H9 (cell line): ENCODE measurements around the gene ADCY5. TPM values are rescaled to one million over a fixed set of nuclear protein-coding genes. Genes with fewer than 3 reads are reported as not detected.

Source experiments
- DNase-seq: peaks from one replicate; pipeline ENCODE4 v3.0.0-alpha.2; 2017
- H2AFZ ChIP-seq: one replicate; pipeline ENCODE4 v1.6.1; 2013; ENCODE audit warnings: mild to moderate bottlenecking, low read length, control low read depth, moderate library complexity
- H2AK5ac ChIP-seq: 2 replicates; pipeline ENCODE4 v1.6.1; 2013; ENCODE audit warnings: low read length, control low read depth, mixed read lengths; ENCODE audit not compliant: insufficient read length
- H2BK120ac ChIP-seq: one replicate; pipeline ENCODE4 v1.6.1; 2013; ENCODE audit warnings: low read depth, mild to moderate bottlenecking, low read length, control low read depth, inconsistent platforms; ENCODE audit not compliant: poor library complexity, severe bottlenecking
- H2BK12ac ChIP-seq: 2 replicates; pipeline ENCODE4 v1.6.1; 2013; ENCODE audit warnings: low read length, control low read depth, mixed read lengths, low read depth; ENCODE audit not compliant: insufficient read length
- H2BK15ac ChIP-seq: 2 replicates; pipeline ENCODE4 v1.6.1; 2013; ENCODE audit warnings: low read depth, low read length, control low read depth
- H2BK20ac ChIP-seq: one replicate; pipeline ENCODE4 v1.6.1; 2013; ENCODE audit warnings: low read depth, mild to moderate bottlenecking, low read length, control low read depth, inconsistent platforms; ENCODE audit not compliant: poor library complexity, severe bottlenecking
- H2BK5ac ChIP-seq: 2 replicates; pipeline ENCODE4 v1.6.1; 2013; ENCODE audit warnings: low read length, control low read depth, mixed read lengths; ENCODE audit not compliant: insufficient read length
- H3K14ac ChIP-seq: 2 replicates; pipeline ENCODE4 v1.6.1; 2013; ENCODE audit warnings: low read length, control low read depth; ENCODE audit not compliant: insufficient read depth
- H3K18ac ChIP-seq: 2 replicates; pipeline ENCODE4 v1.6.1; 2013; ENCODE audit warnings: low read depth, mild to moderate bottlenecking, mixed read lengths, low read length, control low read depth; ENCODE audit not compliant: insufficient read length
- H3K23ac ChIP-seq: 2 replicates; pipeline ENCODE4 v1.6.1; 2013; ENCODE audit warnings: low read length, control low read depth, mixed read lengths, low read depth; ENCODE audit not compliant: insufficient read length
- H3K23me2 ChIP-seq: 2 replicates; pipeline ENCODE4 v1.6.1; 2013; ENCODE audit warnings: low read depth, mild to moderate bottlenecking, mixed read lengths, low read length, control low read depth; ENCODE audit not compliant: insufficient read length, poor library complexity, severe bottlenecking
- H3K27ac ChIP-seq: 2 replicates; pipeline ENCODE4 v1.5.1; 2013; ENCODE audit warnings: low read length, control low read depth, mixed read lengths, low read depth; ENCODE audit not compliant: insufficient read length
- H3K27me3 ChIP-seq: 2 replicates; pipeline ENCODE4 v1.6.1; 2013; ENCODE audit warnings: low read length, control low read depth, inconsistent platforms; ENCODE audit not compliant: insufficient read depth
- H3K4ac ChIP-seq: 2 replicates; pipeline ENCODE4 v1.6.1; 2013; ENCODE audit warnings: low read depth, mild to moderate bottlenecking, control low read depth, inconsistent platforms, low read length, moderate library complexity
- H3K4me1 ChIP-seq: 2 replicates; pipeline ENCODE4 v1.6.1; 2013; ENCODE audit warnings: low read length, control low read depth, inconsistent platforms; ENCODE audit not compliant: insufficient read depth
- H3K4me2 ChIP-seq: 2 replicates; pipeline ENCODE4 v1.6.1; 2013; ENCODE audit warnings: low read length, control low read depth, mixed read lengths; ENCODE audit not compliant: insufficient read length, insufficient read depth
- H3K56ac ChIP-seq: 2 replicates; pipeline ENCODE4 v1.6.1; 2013; ENCODE audit warnings: low read depth, mild to moderate bottlenecking, mixed read lengths, low read length, control low read depth; ENCODE audit not compliant: insufficient read length
- H3K79me1 ChIP-seq: 2 replicates; pipeline ENCODE4 v1.6.1; 2013; ENCODE audit warnings: low read depth, mild to moderate bottlenecking, moderate library complexity, low read length, control low read depth, inconsistent platforms; ENCODE audit not compliant: insufficient read depth, poor library complexity, severe bottlenecking
- H3K79me2 ChIP-seq: 2 replicates; pipeline ENCODE4 v1.6.1; 2013; ENCODE audit warnings: low read length, control low read depth, inconsistent platforms; ENCODE audit not compliant: insufficient read depth
- H3K9ac ChIP-seq: 2 replicates; pipeline ENCODE4 v1.6.1; 2013; ENCODE audit warnings: low read length, control low read depth, mixed read lengths; ENCODE audit not compliant: insufficient read length; ENCODE audit errors: extremely low read depth
- H3K9me3 ChIP-seq: one replicate; pipeline ENCODE4 v1.6.1; 2013; ENCODE audit warnings: low read depth, low read length, inconsistent platforms; ENCODE audit not compliant: control insufficient read depth
- H3T11ph ChIP-seq: one replicate; pipeline ENCODE4 v1.6.1; 2013; ENCODE audit warnings: mild to moderate bottlenecking, low read length, control low read depth, inconsistent platforms
- H4K20me1 ChIP-seq: one replicate; pipeline ENCODE4 v1.6.1; 2013; ENCODE audit not compliant: control insufficient read depth, insufficient read length, insufficient read depth
- H4K5ac ChIP-seq: 2 replicates; pipeline ENCODE4 v1.6.1; 2013; ENCODE audit warnings: low read depth, mild to moderate bottlenecking, mixed read lengths, low read length, control low read depth; ENCODE audit not compliant: insufficient read length
- H4K8ac ChIP-seq: replicated peaks from 2 replicates; pipeline ENCODE4 v1.6.1; 2013; ENCODE audit warnings: low read length, control low read depth, mixed read lengths, low read depth; ENCODE audit not compliant: insufficient read length
- H4K91ac ChIP-seq: 2 replicates; pipeline ENCODE4 v1.6.1; 2013; ENCODE audit warnings: low read depth, mild to moderate bottlenecking, moderate library complexity, mixed read lengths, low read length, control low read depth; ENCODE audit not compliant: insufficient read length
- H3K27ac Mint-ChIP-seq, 3 experiments: 2 replicates in 2 of 3; 3 replicates in 1 of 3; pipeline ENCODE4 v1.8.0; 2020 to 2021; ENCODE audit warnings: mixed read lengths in 3 of 3, mild to moderate bottlenecking in 1 of 3, moderate library complexity in 1 of 3
- H3K27me3 Mint-ChIP-seq: 2 replicates; pipeline ENCODE4 v1.8.0; 2021; ENCODE audit warnings: low read depth, mild to moderate bottlenecking, moderate library complexity, mixed read lengths
- H3K36me3 Mint-ChIP-seq, 3 experiments: 2 replicates in 2 of 3; 3 replicates in 1 of 3; pipeline ENCODE4 v1.8.0; 2020 to 2021; ENCODE audit warnings: low read depth in 3 of 3, mixed read lengths in 3 of 3; ENCODE audit not compliant: insufficient read depth in 1 of 3
- H3K4me1 Mint-ChIP-seq, 2 experiments: 2 replicates each; pipeline ENCODE4 v1.8.0; 2020; ENCODE audit warnings: mixed read lengths in 2 of 2
- H3K4me3 Mint-ChIP-seq, 2 experiments: 2 replicates in 1 of 2; 3 replicates in 1 of 2; pipeline ENCODE4 v1.8.0; 2020 to 2021; ENCODE audit warnings: mild to moderate bottlenecking in 2 of 2, mixed read lengths in 2 of 2, moderate library complexity in 1 of 2
- H3K9me3 Mint-ChIP-seq, 2 experiments: 2 replicates in 1 of 2; 3 replicates in 1 of 2; pipeline ENCODE4 v1.8.0; 2020; ENCODE audit warnings: mild to moderate bottlenecking in 2 of 2, mixed read lengths in 2 of 2, moderate library complexity in 1 of 2
- CTCF ChIP-seq: fragments of 200-600 bp; sonication (generic); conservative IDR thresholded peaks from 3 replicates; pipeline ENCODE4 v1.8.0; 2021; ENCODE audit warnings: antibody characterized with exemption, mild to moderate bottlenecking
- WGBS: extraction: QIAGEN DNeasy Blood & Tissue Kit; methylation state at CpG from one replicate; pipeline ENCODE4 v1.1.7; 2013; ENCODE audit warnings: missing lambda C conversion rate, low lambda C conversion rate, mixed read lengths; ENCODE audit not compliant: insufficient read length; ENCODE audit errors: extremely low coverage; 5-methylcytosine and 5-hydroxymethylcytosine counted together
- total RNA-seq: library from RNA; stranded (reverse); gene quantifications from 2 replicates; pipeline ENCODE4 v1.2.1, GENCODE V29; 2021

The ADCY5 gene
- total RNA-seq, 1 experiment from 2014 or later: 5.0 TPM

GRCh38 chr3:123287962-123288302 is 161.0 kb downstream of the ADCY5 start:
- peaks cover 13 to 26% (median 22%) of the 10 kb centered on the region in 3 experiments for H3K36me3 Mint-ChIP-seq
- no peak overlapping the region for H4K5ac ChIP-seq
- no peak for DNase-seq

More at GRCh38 chr3:123287962-123288302, 161.0 kb downstream of the ADCY5 start:
- H2BK20ac ChIP-seq: no peak overlapping the region
- Mint-ChIP-seq H3K4me3 (no peak overlapping the region), H3K4me1 (peaks cover 0 to 2% of the 10 kb centered on the region in 2 experiments; a peak in 1 of 4 replicates), H3K27me3 (no peaks in the 10 kb centered on the region), H3K27ac (no peak overlapping the region), H3K9me3 (no peaks in the 10 kb centered on the region)
- H2BK120ac ChIP-seq: no peak overlapping the region
- TF ChIP-seq CTCF: no peak
- H3K9ac ChIP-seq: no peak overlapping the region
- H2AK5ac ChIP-seq: no peak overlapping the region
- no peak overlapping the region for H3K4me2 ChIP-seq
- no peak overlapping the region for H2BK5ac ChIP-seq
- no peaks in the 10 kb centered on the region for H4K20me1 ChIP-seq
- no peaks in the 10 kb centered on the region for H3K9me3 ChIP-seq
- H3K18ac ChIP-seq: no peak overlapping the region
- no peak overlapping the region for H3K4ac ChIP-seq
- H2BK15ac ChIP-seq: no peak overlapping the region
- H2AFZ ChIP-seq: no peak overlapping the region
- no peak overlapping the region for H2BK12ac ChIP-seq
- no peak overlapping the region for H3T11ph ChIP-seq
- WGBS: no CpG with 5 or more reads among the region's 6 CpGs
- H3K4me1 ChIP-seq: no peaks in the 10 kb centered on the region
- H3K79me1 ChIP-seq: no peaks in the 10 kb centered on the region
- no peaks in the 10 kb centered on the region for H3K27me3 ChIP-seq
- no peak overlapping the region for H3K23ac ChIP-seq
- no peak overlapping the region for H3K27ac ChIP-seq
- H4K8ac ChIP-seq: no peak overlapping the region
- no peak overlapping the region for H4K91ac ChIP-seq
- no peak overlapping the region for H3K56ac ChIP-seq
- H3K23me2 ChIP-seq: no peaks in the 10 kb centered on the region
- H3K14ac ChIP-seq: no peak overlapping the region
- no peaks in the 10 kb centered on the region for H3K79me2 ChIP-seq
